Neural cell (in vitro differentiated cells): ENCODE measurements around the gene TTC1. TPM values are rescaled to one million over a fixed set of nuclear protein-coding genes. Genes with fewer than 3 reads are reported as not detected.
A peak's percentile ranks its signal among the peaks of the same experiment; 100 is the strongest.

Source experiments
- H2AFZ ChIP-seq: fragments of 200-600, 300-800 bp; sonication (generic), shearing (Covaris generic); 2 replicates; pipeline ENCODE4 v1.6.0; 2014; ENCODE audit warnings: low read depth, mild to moderate bottlenecking, antibody characterized with exemption, low read length, moderate library complexity
- H3F3A ChIP-seq: fragments of 200-600 bp; shearing (Covaris generic); 2 replicates; pipeline ENCODE4 v1.6.1; 2016; ENCODE audit warnings: mild to moderate bottlenecking, moderate library complexity, mixed read lengths, antibody characterized with exemption, low read length; ENCODE audit not compliant: insufficient read depth, poor library complexity, severe bottlenecking
- H3K27ac ChIP-seq: fragments of 200-600, 300-800 bp; sonication (generic), shearing (Covaris generic); 2 replicates; pipeline ENCODE4 v1.5.1; 2014; ENCODE audit warnings: mild to moderate bottlenecking, low read length, moderate library complexity
- H3K27me3 ChIP-seq: fragments of 300-800, 200-600 bp; sonication (generic), shearing (Covaris generic); 2 replicates; pipeline ENCODE4 v1.6.0; 2014; ENCODE audit warnings: mild to moderate bottlenecking, low read depth, low read length, moderate library complexity; ENCODE audit not compliant: insufficient read depth
- H3K36me3 ChIP-seq: fragments of 300-800, 200-600 bp; sonication (generic), shearing (Covaris generic); 2 replicates; pipeline ENCODE4 v1.5.1; 2014; ENCODE audit warnings: mild to moderate bottlenecking, antibody characterized with exemption, low read length, moderate library complexity; ENCODE audit not compliant: insufficient read depth
- H3K4me2 ChIP-seq: fragments of 300-800, 200-600 bp; sonication (generic), shearing (Covaris generic); 2 replicates; pipeline ENCODE4 v1.6.0; 2014; ENCODE audit warnings: mild to moderate bottlenecking, low read length
- H3K4me3 ChIP-seq: fragments of 300-800, 200-600 bp; sonication (generic), shearing (Covaris generic); 2 replicates; pipeline ENCODE4 v1.5.1; 2014; ENCODE audit warnings: mild to moderate bottlenecking, low read length, moderate library complexity
- H3K79me2 ChIP-seq: fragments of 200-600 bp; shearing (Covaris generic); replicated peaks from 2 replicates; pipeline ENCODE4 v1.6.0; 2014; ENCODE audit warnings: mild to moderate bottlenecking, low read length, moderate library complexity; ENCODE audit not compliant: insufficient read depth
- H3K9ac ChIP-seq: fragments of 300-800, 200-600 bp; sonication (generic), shearing (Covaris generic); 2 replicates; pipeline ENCODE4 v1.6.1; 2016; ENCODE audit warnings: mild to moderate bottlenecking, low read length, mixed read lengths
- H3K9me2 ChIP-seq: fragments of 200-600 bp; shearing (Covaris generic); 2 replicates; pipeline ENCODE4 v1.6.1; 2016; ENCODE audit warnings: mild to moderate bottlenecking, low read length, mixed read lengths; ENCODE audit not compliant: insufficient read depth
- H3K9me3 ChIP-seq: fragments of 200-600, 300-800 bp; sonication (generic), shearing (Covaris generic); 2 replicates; pipeline ENCODE4 v1.6.1; 2016; ENCODE audit warnings: mild to moderate bottlenecking, mixed run types, low read length, moderate library complexity, mixed read lengths
- H4K20me1 ChIP-seq: fragments of 200-600 bp; shearing (Covaris generic); 2 replicates; pipeline ENCODE4 v1.6.1; 2016; ENCODE audit warnings: mild to moderate bottlenecking, mixed run types; ENCODE audit not compliant: insufficient read depth
- CTCF ChIP-seq: fragments of 450-650 bp; IDR thresholded peaks from 2 replicates; pipeline ENCODE4 v1.5.1; 2014; ENCODE audit warnings: antibody characterized with exemption, mild to moderate bottlenecking, moderate library complexity; ENCODE audit not compliant: poor library complexity, severe bottlenecking
- EP300 ChIP-seq: fragments of 450-650 bp; conservative IDR thresholded peaks from 2 replicates; pipeline ENCODE4 v1.6.1; 2014; ENCODE audit warnings: antibody characterized with exemption, mild to moderate bottlenecking, moderate library complexity; ENCODE audit not compliant: poor library complexity, severe bottlenecking
- EZH2 ChIP-seq: fragments of 200-600, 300-800 bp; shearing (Covaris generic), sonication (generic); IDR thresholded peaks from 2 replicates; pipeline ENCODE4 v1.6.1; 2014; ENCODE audit warnings: antibody characterized with exemption, low read length, borderline replicate concordance, mild to moderate bottlenecking; ENCODE audit not compliant: insufficient read depth, poor library complexity, severe bottlenecking
- MXI1 ChIP-seq: fragments of 450-650 bp; conservative IDR thresholded peaks from 2 replicates; pipeline ENCODE4 v1.6.1; 2014; ENCODE audit warnings: antibody characterized with exemption, mild to moderate bottlenecking; ENCODE audit not compliant: poor library complexity, severe bottlenecking
- POLR2AphosphoS5 ChIP-seq: IDR thresholded peaks from 2 replicates; pipeline ENCODE4 v1.6.1; 2012
- RAD21 ChIP-seq: fragments of 450-650 bp; conservative IDR thresholded peaks from 2 replicates; pipeline ENCODE4 v1.6.1; 2014; ENCODE audit warnings: antibody characterized with exemption, mild to moderate bottlenecking, moderate library complexity
- SMC3 ChIP-seq: fragments of 450-650 bp; conservative IDR thresholded peaks from 2 replicates; pipeline ENCODE4 v1.6.1; 2014; ENCODE audit warnings: antibody characterized with exemption, mild to moderate bottlenecking, moderate library complexity; ENCODE audit not compliant: poor library complexity
- TAF1 ChIP-seq: IDR thresholded peaks from 2 replicates; pipeline ENCODE4 v1.6.1; 2012; ENCODE audit warnings: low read depth
- polyA plus RNA-seq: library from polyadenylated mRNA; depleted of rRNA; stranded (reverse); fragments of >200 nt; gene quantifications from 2 replicates; pipeline ENCODE4 v1.2.3, GENCODE V29; 2014
- TF ChIP-seq, protein P1 (sequence below): IDR thresholded peaks from 2 replicates; pipeline ENCODE4 v1.6.1; 2012; ENCODE audit warnings: borderline replicate concordance

Gene TTC1
- polyA plus RNA-seq, 1 donor from 2014 or later: 74.0 TPM

DNA sequence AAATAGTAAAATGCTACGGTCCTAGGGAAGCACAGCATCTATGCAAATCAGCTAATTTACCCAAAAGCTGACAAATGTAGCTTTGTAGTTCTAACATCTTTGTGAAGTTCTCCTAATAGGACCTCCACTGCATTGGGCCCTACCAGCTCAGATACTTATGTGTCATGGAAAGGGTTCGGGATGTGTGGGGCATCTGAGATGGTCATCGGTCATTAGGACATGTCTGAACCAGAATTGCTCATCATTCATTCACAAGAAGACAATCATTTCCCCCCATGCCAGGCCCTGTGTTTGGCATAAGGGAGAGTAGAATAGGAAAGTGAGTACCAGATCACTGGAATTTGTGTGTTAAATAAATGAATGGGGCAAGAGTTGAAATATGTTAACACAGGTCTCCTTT, 74.6 kb downstream of the TTC1 start:
- no peaks in the 10 kb centered on the region for H3K9me2 ChIP-seq
- H3K27ac ChIP-seq: peak overlapping the region; percentile 28
- no peak overlapping the region for H3K4me2 ChIP-seq
- no peak overlapping the region for H3K9ac ChIP-seq
- no peak overlapping the region for H2AFZ ChIP-seq
- H3K4me3 ChIP-seq: no peak overlapping the region
- no peaks in the 10 kb centered on the region for H3K9me3 ChIP-seq
- H4K20me1 ChIP-seq: no peaks in the 10 kb centered on the region
- no peaks in the 10 kb centered on the region for H3K36me3 ChIP-seq
- H3K27me3 ChIP-seq: no peaks in the 10 kb centered on the region
- no peak for TF ChIP-seq TAF1
- no peaks in the 10 kb centered on the region for H3F3A ChIP-seq
- H3K79me2 ChIP-seq: no peaks in the 10 kb centered on the region

- H3K9me3 ChIP-seq: no peaks in the 10 kb centered on the region
- no peak overlapping the region for H3K9ac ChIP-seq
- H3K9me2 ChIP-seq: no peaks in the 10 kb centered on the region
- H3K27me3 ChIP-seq: no peaks in the 10 kb centered on the region
- H2AFZ ChIP-seq: no peak overlapping the region
- H3K79me2 ChIP-seq: no peaks in the 10 kb centered on the region
- no peaks in the 10 kb centered on the region for H3K36me3 ChIP-seq
- no peaks in the 10 kb centered on the region for H3F3A ChIP-seq
- no peak overlapping the region for H3K27ac ChIP-seq
- H4K20me1 ChIP-seq: no peaks in the 10 kb centered on the region
- H3K4me3 ChIP-seq: no peak overlapping the region
- no peak for TF ChIP-seq TAF1
- no peak overlapping the region for H3K4me2 ChIP-seq
These were observed 75.2 kb downstream of the TTC1 start for GRCh38 chr5:160084144-160084543.

DNA sequence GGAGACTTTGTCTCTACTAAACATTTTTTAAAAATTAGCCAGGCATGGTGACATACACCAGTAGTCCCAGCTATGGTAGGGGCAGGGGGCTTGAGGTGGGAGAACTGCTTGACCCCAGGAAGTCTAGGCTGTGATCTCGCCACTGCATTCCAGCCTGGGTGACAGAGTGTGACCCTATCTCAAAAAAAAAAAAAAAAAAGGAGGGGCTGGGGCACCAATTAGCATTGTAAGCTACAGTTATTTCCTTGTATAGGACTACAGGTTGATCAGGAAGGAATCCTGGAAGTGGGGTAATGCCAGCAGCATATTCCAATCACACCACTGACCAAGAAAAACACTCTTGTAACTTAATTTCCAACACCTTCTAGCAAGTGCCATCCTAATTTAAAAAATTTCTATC, 78.3 kb downstream of the TTC1 start:
- Histone ChIP-seq H3K9ac (no peak overlapping the region), H3F3A (no peaks in the 10 kb centered on the region), H3K9me3 (no peaks in the 10 kb centered on the region), H4K20me1 (no peaks in the 10 kb centered on the region), H3K36me3 (no peaks in the 10 kb centered on the region), H3K4me3 (no peak overlapping the region), H3K27ac (no peak overlapping the region), H3K9me2 (no peaks in the 10 kb centered on the region), H3K27me3 (no peaks in the 10 kb centered on the region), H3K4me2 (no peak overlapping the region), H2AFZ (no peak overlapping the region), H3K79me2 (no peaks in the 10 kb centered on the region)
- no peak for TF ChIP-seq MXI1
- TF ChIP-seq EZH2: no peak
- TF ChIP-seq, protein P1, sequence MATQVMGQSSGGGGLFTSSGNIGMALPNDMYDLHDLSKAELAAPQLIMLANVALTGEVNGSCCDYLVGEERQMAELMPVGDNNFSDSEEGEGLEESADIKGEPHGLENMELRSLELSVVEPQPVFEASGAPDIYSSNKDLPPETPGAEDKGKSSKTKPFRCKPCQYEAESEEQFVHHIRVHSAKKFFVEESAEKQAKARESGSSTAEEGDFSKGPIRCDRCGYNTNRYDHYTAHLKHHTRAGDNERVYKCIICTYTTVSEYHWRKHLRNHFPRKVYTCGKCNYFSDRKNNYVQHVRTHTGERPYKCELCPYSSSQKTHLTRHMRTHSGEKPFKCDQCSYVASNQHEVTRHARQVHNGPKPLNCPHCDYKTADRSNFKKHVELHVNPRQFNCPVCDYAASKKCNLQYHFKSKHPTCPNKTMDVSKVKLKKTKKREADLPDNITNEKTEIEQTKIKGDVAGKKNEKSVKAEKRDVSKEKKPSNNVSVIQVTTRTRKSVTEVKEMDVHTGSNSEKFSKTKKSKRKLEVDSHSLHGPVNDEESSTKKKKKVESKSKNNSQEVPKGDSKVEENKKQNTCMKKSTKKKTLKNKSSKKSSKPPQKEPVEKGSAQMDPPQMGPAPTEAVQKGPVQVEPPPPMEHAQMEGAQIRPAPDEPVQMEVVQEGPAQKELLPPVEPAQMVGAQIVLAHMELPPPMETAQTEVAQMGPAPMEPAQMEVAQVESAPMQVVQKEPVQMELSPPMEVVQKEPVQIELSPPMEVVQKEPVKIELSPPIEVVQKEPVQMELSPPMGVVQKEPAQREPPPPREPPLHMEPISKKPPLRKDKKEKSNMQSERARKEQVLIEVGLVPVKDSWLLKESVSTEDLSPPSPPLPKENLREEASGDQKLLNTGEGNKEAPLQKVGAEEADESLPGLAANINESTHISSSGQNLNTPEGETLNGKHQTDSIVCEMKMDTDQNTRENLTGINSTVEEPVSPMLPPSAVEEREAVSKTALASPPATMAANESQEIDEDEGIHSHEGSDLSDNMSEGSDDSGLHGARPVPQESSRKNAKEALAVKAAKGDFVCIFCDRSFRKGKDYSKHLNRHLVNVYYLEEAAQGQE: no peak
- no peak for TF ChIP-seq SMC3

DNA sequence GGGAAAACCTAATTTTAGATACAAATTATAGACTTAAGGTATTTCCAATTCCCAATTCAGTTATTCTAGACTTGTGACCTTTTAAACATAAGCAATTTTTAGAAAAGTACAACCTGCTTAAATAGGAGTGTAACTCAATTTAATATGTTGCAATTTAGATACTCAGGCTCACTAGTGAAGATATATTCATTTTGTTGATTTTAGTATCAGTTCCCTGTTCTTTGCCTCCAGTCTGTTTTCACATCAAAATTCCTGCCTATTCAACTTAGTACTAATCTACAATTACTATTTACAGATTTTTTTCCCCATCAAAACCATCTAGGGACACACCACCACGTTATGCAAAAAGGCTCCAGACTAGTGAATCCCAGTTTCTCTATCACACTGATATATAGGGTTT, 79.9 kb downstream of the TTC1 start:
- H3K9me3 ChIP-seq: no peaks in the 10 kb centered on the region
- TF ChIP-seq POLR2AphosphoS5 (no peak), MXI1 (no peak), RAD21 (no peak), TAF1 (no peak), CTCF (no peak), EZH2 (no peak), EP300 (no peak), SMC3 (no peak)
- TF ChIP-seq, protein P1: no peak

More for the DNA sequence above, 79.9 kb downstream of the TTC1 start:
- Histone ChIP-seq H3K79me2 (no peaks in the 10 kb centered on the region), H3K9me2 (no peaks in the 10 kb centered on the region), H3K27ac (no peak overlapping the region), H3K4me3 (no peak overlapping the region), H3K9ac (no peak overlapping the region), H3K36me3 (peaks cover 4% of the 10 kb centered on the region), H3K4me2 (no peak overlapping the region), H3K27me3 (no peaks in the 10 kb centered on the region), H3F3A (no peaks in the 10 kb centered on the region), H4K20me1 (no peaks in the 10 kb centered on the region), H2AFZ (no peak overlapping the region)
